GM18861 (cell line): ENCODE data around the gene GDF9.

Experiments
- ATAC-seq: cut with Tn5 transposase; IDR thresholded peaks from one replicate; pipeline ENCODE4 v1.9.1; 2021; ENCODE audit not compliant: unreplicated experiment

The GDF9 gene

DNA sequence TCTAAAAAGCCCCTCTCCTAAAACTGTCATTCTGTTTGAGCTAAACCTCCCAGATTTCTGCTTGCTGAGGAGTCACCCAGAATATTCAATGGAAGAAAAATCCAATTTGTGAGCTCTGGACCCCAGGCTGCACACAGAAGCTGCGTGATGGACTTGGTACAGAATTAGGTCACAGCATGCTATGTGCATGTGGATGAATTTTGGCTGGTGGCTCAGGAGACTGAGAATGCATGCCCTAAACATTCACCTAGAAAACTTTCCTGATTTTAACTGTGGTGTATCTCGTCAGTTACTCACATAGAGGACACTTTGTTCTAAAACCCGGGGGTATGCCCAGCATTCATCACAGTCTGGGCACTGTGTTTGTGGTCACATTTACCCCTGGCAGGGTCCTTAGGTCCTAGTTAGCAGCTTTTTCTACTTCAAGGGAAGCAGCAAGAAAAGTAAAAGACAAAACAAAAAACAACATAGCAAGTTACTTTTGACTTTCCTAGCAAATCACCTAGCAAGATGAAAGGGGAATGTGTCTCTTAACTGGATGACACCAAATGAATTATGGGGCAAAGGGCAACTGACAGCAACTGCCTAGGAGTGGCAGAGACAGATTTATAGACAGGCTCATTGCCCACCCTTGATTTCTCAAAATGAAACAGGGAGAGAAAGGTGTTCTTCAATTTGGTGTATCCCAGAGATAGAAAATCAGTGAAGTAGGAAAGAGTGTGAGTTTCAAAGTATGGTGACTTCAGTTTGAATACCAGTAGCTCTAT is 27.6 kb downstream of the GDF9 start:
- ATAC-seq: no peak

DNA sequence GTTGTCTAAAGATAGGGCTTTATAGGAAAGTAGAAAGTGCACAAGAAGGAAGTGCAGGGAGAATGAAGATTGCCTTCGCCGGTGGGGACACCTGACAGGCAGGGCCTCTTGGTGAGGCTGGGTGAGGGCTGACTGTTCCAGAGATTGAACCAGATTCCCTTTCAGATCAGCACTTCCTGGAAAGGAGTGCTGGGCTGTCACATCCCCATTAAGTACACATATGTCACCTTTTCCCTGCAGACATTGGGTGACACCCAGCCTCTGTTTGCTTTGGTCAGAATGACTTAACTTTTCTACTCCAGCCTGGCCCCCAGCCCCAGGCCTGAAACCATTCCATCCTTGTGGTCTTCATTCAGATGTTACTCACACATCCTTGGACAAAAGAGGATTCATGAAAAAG is 28.4 kb downstream of the GDF9 start:
- no peak for ATAC-seq

DNA sequence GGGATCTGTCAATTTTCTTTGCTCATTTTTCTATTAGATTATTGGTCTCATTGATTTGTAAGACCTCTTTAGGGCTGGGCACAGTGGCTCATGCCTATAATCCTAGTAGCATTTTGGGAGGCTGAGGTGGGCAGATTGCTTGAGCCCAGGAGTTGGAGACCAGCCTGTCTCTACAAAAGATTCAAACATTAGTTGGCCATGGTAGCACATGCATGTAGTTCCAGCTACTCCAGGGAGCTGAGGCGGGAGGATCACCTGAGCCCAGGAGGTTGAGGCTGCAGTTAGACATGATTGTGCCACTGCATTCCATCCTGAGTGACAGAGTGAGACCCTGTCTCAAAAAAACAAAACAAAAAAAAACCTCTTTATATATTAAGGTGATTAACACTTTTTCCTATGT is 29.4 kb downstream of the GDF9 start:
- ATAC-seq: no peak

GRCh38 chr5:132834057-132834456 is 32.2 kb downstream of the GDF9 start:
- no peak for ATAC-seq

DNA sequence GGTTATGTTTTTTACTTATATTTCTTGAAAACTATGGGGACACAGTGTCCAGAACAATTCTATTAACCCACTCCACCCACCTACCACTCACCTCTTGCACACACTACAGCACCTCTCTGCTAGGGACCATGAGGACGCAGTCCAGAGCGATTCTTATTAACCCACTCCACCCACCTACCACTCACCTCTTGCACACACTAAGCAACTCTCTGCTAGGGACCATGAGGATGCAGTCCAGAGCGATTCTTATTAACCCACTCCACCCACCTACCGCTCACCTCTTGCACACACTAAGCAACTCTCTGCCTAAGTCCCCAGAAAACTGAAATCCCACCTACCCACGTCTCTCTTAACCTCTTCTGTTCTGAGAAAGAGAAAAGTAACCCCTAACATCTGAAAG is 33.7 kb downstream of the GDF9 start:
- ATAC-seq: no peak

DNA sequence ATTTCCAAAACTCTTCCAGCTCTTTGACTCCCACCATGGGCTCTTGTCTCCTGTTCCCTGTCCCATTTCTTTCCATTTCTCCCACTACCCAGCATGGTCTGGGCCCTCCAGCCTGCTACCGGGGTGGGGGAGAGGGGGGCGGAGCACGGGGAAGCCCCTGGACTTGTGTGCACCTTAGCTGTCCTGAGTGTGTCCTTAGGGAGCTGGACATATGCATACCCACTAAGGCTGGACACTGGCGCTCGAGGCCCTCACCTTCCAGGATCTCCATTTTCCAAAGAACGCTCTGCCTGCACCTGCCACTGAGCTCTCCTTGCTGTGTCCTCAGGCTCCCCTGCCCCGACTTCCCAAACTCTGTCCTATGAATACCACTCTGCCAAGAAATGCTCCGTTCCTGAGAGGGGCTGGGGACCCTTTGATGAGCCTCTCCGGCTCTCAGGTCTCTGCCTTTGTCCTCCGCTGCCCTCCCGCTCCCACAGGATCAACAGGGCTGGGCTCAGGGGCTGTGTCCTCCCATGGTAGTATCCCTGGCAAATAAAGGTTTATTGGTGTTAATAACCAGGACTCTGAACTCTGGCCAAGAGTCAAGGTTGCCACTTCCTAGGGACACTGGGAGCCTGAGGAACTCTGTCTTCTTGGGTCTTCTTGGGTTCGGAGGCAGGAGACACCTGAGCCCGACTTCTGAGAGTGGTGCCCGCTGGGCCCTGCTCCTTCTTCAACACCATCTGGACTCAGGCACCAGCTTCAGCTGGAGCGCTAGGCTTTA is 35.0 kb downstream of the GDF9 start:
- ATAC-seq: no peak

DNA sequence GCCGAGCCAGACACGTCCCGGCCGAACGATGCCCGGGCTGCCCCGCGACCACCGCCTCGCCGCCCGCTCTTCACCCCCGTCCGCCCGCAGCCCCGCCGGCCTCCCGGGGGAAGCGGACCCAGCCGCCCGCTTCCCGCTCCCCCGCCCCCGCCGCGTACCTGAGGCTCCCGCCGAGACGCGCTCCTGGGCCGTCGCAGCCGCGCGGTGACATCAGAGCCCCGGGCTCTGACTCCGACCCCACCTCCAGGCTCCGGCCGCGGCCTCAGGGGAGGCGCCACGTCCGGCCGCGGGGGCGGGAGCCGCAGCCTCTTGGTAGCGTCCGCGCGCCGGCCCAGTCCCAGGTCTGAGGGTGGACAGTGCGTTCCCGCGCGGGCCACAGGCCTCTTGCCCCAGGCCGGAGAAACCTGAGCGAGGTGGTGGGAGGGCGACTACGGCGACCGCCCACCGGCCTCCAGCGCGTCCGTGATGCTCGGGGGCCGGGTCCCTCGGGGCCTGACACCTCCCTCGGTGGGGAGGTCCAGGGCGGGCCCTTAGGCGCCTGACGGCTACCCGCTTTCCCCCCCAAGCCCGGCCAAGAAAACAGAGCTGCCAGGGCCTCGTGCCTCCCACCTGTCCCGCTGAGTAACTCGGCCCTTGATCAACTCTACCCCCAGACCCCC is 35.7 kb downstream of the GDF9 start, which contains the start of gene SHROOM1:
Gene SHROOM1 (minus strand): TSS at position 212 of the 659 bp plus-strand sequence. CDS start 4,507 bp downstream, outside the sequence.
- peak; percentile 62 for ATAC-seq

- ATAC-seq: peak; percentile 64
Observed at GRCh38 chr5:132829742-132830435, 36.4 kb downstream of the GDF9 start.

GRCh38 chr5:132828846-132829494 is 37.3 kb downstream of the GDF9 start:
- ATAC-seq: no peak

- no peak for ATAC-seq
Observed at GRCh38 chr5:132827943-132828673, 38.2 kb downstream of the GDF9 start.

- no peak for ATAC-seq
Observed at GRCh38 chr5:132826424-132827082, 39.7 kb downstream of the GDF9 start.

DNA sequence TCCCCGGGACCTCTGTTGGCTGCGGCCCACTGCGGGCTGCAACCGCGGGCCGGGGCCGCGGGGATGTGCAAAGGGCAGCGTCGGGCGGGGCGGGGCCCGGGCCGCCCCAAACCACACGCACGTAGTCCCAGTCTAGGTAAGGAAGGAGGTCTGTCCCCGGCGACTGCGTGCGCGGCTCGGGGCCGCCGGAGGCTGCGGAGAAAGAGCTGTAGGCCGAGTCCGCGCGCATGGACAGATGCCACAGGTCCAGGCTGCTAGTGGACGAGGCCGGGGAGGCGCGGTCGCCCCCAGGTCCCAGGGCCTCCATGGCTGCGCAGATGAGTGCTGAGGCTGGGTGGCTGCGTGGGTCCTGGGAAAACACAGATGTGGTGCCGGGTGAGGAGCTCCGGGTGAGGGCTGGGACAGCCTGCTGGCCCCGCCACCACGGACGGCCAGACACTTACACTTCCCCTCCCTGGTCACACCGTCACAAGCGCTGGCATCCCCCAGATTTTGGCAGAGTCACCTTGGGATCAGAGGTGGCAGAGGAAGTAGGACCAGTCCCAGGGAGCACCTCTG is 40.4 kb downstream of the GDF9 start:
- no peak for ATAC-seq

DNA sequence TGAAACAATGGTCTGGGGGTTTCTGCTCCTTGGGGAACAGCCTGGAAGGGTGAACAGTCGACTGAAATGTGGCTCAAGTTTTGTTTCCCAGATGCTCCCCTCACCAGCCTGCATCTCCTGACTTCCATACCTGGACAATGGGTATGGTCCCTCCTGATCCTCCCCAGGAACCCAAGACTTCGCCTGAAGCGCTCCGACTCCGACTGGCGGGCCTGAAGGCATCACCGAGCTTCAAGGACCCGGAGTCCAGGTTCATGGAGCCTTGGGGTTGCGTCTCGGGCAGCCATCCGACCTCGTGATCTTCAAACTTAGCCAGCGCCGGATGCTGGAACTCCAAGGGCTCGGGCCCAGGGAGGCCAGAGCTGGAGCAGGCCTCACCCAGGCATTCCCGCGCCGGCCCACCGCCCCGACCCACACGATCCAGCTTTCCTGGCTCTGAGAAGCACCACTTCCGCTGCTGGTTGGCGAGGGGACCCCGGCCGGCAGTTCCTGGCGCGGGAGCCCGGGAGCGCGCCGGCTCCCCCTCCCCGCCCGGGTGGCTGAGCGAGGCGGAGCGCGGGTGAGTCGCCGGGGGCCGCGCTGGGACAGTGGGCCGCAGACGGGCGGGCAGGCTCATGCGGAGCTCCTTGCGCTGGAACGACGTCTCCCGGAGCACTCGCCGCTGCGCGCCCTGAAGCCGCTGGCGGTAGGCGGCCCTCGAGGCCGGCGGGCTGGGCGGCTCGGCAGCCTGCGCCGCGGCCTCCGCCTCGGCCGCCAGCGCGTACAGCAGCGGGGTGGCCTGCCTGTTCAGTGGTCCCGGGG is 41.0 kb downstream of the GDF9 start:
- no peak for ATAC-seq

DNA sequence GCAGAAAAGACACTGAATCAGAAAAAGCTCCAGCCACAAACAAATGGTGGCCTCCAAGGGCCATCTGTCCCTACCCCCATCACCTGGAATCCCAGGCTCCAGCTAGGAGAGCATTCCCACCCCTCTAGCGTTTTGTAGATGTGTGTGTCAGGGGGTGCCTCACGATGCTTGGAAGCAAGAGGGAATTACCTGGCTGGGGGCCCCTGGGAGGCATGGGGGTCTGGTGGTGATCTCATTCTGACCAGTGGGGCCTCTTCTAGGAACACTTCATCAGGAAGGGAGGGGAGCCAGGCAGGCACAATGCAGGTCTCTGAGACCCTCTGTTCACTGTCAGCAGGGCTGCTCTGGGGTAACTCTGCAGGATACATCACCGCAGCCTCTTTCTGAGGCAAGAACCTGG is 41.8 kb downstream of the GDF9 start:
- ATAC-seq: no peak

DNA sequence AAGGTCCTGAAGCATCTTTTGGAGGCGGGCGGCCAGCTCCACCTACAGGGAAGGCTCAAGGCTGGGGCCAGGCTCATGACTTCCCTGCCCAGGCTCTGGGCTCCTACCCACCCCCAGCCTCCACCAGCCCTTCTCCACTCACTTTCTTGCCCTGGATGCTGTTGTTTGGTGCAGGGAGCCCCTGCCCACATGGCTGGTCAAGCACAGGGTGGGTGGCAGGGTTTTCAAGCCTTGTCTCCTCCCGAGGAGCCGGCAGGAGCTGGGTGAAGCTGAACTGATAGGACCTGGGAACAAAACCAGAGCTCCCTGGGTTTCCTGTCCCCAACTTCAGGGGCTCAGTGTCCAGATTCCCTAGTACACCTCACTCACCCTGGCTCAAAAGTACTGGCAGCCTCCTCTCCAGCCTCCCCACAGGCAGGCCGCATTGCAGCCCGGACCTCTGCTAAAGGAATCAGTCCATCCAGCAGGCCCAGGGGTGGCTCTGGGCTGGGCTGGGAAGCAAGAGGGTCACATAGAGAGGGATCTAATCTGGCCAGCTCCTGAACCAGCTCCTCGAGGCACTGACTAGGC is 42.7 kb downstream of the GDF9 start:
- no peak for ATAC-seq

DNA sequence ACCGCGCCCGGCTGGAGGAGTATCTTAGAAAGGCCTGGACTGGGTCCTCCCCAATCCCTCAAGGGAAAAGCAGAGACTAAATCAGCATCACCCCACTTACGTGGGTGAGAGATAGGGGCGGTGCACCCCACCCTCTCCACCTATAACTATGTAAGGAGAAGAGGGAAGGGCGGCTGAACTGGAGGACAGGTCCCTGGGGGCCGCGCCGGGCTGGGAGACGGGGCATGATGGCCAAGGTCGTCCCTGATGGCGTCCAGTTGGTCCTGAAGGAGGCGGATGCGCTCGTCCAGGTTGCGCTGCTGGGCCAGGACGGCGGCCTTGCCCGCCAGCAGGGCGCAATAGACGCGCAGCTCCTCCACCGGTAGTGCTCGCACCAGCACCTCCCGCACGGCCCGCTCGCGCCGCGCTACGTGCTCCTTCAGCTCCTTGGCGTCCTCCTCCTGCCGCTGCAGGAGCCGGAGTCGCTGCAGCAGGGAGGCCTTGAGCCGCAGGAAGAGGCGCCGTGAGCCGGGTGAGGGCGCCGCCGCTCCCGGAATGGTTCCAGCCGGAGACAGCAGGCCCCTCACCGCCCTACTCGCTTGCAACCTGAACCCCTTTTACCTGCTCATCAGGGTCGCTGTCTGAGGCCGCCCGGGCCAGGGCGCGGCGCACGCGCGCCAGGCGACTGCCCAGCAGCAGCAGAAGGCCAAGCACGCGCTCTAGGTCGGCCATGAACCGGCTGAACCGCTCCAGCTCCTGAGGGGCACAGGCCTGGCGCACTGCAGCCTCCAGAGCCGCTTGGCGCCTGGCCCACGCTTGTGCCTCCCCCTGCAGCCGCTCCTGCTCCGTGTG is 43.4 kb downstream of the GDF9 start:
- ATAC-seq: no peak

DNA sequence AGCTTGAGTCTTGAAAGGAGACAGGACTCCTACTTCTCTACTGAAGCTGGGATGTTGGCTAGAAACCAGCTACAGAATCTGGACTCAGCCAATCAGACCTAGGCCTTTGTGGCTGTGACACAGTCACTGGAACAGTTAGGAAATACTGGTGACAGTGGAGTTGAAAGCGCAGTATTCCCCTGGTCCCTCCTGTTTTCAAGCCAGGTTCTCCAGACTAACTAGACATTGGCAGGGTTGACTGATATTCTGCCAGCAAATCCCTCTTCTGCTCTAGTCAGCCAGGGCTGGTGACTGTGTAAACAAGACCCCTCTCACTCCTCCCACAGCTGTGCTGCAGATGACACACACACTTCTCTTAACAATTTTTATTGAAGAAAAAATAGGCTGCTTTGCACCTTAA is 44.5 kb downstream of the GDF9 start:
- ATAC-seq: no peak
